Right renal pelvis (tissue), 4 donors: Measurements from ENCODE around the gene METTL13. TPM values are rescaled to one million over a fixed set of nuclear protein-coding genes. Genes with fewer than 3 reads are reported as not detected.
"Not testable (repeated sequence)": the region's sequence is repeated elsewhere in the genome, so short reads cannot be mapped to it uniquely, and the experiment has no call there.

Experiments used
- DNase-seq, 4 donors: peaks; one replicate each; pipeline ENCODE4 v3.0.0-alpha.2; 2013; ENCODE audit warnings: low read depth in 4 of 4, low spot score in 3 of 4, missing footprints in 1 of 4
- polyA plus RNA-seq, 4 donors: library from polyadenylated mRNA; unstranded; fragments of 120-200 nt; gene quantifications; one replicate each; pipeline ENCODE4 v1.2.1, GENCODE V29; 2013; ENCODE audit not compliant: insufficient read length in 4 of 4

The METTL13 gene
- polyA plus RNA-seq, 4 donors: 33.0 to 37.8 (median 37.6) TPM

GRCh38 chr1:171762143-171762563 lies 19.3 kb upstream of the METTL13 start:
- no peak for DNase-seq

DNA sequence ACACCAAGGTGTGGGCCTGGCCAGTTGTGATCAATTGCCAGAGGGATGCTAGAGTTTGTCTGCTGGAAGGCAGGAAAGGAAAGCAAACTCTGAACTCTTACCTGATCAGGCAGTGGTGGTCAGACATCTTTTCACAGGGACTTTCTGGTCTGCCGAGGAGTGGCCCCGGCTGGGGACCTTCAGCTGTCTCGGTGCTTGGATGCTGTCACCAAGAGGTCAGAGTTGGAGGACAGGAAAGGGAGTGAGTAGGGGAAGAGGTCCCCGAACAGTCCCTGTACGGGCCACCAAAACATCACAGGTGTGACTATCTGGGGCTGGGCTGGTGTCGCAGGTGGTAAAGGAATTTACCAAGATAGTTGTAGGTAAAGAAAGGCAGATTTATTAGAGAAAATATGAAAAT lies 17.7 kb upstream of the METTL13 start:
- no peak for DNase-seq

GRCh38 chr1:171769171-171769570 lies 12.3 kb upstream of the METTL13 start:
- DNase-seq: no peak

- DNase-seq: no peak
Measured at GRCh38 chr1:171769754-171770153, 11.7 kb upstream of the METTL13 start.

- no peak for DNase-seq
Measured at GRCh38 chr1:171772312-171772711, 9.1 kb upstream of the METTL13 start.

GRCh38 chr1:171780583-171781175 lies 781 bp upstream of the METTL13 start:
- no peak for DNase-seq

GRCh38 chr1:171783816-171784530 lies 2.5 kb downstream of the METTL13 start:
- DNase-seq: no peak

DNA sequence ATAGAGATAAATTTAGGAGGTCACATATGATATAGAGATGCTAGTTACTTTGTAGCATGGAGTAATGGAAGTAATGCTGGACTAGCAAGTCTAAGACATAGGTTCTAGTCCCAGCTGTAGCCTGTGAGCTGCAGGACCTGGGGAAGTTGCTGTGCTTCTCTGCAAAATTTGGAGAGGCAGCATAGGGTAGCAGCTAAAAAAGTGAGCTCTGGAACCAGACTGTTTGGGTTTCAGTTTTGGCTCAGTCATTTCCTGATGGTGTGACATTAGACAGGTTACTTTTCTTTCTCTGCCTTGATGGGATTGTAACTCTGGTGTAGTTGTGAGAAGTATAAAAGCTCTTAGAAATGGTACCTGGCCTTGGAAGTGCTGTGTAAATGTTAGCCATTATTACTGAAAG lies 3.3 kb downstream of the METTL13 start:
- DNase-seq: no peak

DNA sequence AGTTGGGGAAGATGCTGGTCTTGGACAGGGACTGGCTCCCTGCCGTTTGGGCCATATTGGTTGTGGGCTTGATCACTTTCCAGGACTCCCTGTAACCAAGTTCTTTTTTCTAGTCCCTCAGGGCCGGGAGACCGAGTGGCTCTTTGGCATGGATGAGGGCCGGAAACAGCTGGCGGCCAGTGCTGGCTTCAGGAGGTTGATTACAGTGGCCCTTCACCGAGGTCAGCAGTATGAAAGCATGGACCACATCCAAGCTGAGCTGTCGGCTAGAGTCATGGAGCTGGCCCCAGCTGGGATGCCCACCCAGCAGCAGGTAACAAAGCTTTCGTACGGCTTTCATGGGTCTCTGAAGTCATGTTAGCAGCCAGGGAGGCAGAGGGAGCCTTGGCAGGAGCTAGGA lies 4.3 kb downstream of the METTL13 start:
- DNase-seq: no peak

- DNase-seq: no peak
Measured at GRCh38 chr1:171786534-171786933, 5.1 kb downstream of the METTL13 start.

- DNase-seq: no peak
Measured at GRCh38 chr1:171787686-171788480, 6.4 kb downstream of the METTL13 start.

DNA sequence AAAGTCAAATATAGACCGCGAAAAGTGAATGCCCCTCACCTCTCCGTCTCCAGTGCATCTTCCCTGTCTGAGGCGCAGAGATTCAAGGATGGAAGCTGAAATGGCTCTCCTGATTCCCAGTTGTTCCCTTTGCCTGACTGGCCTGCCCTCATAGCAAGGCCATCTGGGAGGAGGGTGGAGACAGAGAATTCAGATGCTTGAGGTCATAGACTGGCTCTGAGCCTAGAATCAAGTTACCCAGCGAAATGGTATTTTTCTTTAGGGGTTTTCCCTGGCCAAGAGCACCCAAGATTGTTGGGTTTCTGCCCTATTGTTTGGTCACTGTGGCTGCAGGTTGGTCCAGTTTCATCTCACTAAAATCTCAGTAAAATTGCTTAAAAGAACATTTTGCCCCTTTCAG lies 7.2 kb downstream of the METTL13 start:
- DNase-seq: no peak

- DNase-seq: no peak
Measured at GRCh38 chr1:171790318-171790717, 8.9 kb downstream of the METTL13 start.

DNA sequence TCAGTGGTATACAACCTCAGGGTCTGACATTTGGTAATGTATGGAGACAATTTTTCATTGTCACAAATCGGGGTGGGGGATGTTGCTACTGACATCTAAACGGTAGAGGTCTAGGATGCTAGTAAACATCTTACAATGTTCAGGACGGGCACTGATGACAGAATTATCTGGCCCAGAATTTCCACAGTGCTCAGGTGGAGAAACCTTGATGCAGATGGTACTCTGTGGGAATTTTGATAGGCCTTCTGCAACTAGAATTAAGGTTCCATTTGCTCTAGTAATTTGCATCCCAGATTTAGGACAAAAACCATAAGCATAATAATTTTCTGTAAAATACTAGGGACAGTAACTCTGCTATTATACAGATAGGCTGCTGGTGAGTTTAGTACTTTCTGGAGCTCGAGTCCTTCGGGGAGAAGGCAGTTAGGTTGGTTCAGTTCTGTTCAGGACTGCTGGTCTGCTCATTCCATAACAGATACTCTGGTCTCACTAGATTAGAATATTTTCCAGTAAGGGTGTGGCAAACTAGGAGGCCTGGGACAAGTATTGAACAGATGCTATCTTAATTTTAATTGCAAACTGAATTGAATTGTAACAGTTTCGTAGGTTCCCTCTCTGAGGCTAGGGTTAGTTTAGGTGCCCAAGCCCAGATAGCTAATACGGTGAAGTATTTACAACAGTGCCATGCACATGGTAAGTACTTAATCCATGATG lies 11.4 kb downstream of the METTL13 start:
- no peak for DNase-seq

GRCh38 chr1:171793636-171794035 lies 12.2 kb downstream of the METTL13 start:
- no peak for DNase-seq

DNA sequence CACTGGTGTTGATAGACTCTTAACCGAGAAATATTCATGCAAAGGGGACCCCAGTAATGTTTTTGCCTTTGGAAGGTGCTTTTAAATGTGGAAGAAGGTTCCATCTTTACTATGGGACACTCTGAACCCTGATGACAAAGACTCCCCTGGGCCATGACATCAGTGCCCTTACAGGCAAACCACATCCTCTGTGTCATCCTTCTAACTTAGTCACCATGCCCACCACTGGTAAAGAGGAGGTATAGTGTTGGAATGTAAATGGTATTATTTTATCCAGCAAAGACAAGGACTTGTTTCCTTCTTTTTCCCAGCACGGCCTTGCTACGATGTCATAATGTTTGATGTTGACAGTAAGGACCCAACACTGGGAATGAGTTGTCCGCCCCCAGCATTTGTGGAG lies 12.6 kb downstream of the METTL13 start:
- DNase-seq: no peak

- no peak for DNase-seq
Measured at GRCh38 chr1:171796592-171796991, 15.1 kb downstream of the METTL13 start.

DNA sequence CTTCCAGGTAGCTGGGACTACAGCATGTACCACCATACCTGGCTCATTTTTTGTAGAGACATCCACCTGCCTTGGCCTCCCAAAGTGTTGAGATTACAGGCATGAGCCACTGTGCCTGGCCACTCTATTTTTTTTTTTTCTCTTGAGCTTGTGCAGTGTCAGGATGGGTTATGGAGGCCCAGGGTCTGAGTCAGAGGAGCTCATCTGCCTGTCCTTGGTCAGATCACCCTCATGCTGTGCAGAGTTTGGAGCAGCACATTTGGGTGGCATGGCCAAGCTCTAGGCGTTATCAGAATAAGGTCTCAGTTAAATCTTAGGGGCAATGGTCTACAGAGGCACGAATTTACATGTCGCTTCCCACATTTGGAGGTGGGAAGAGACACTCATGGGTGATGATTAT lies 16.9 kb downstream of the METTL13 start:
- no peak for DNase-seq

- DNase-seq: no peak
Measured at GRCh38 chr1:171798765-171799164, 17.3 kb downstream of the METTL13 start.

DNA sequence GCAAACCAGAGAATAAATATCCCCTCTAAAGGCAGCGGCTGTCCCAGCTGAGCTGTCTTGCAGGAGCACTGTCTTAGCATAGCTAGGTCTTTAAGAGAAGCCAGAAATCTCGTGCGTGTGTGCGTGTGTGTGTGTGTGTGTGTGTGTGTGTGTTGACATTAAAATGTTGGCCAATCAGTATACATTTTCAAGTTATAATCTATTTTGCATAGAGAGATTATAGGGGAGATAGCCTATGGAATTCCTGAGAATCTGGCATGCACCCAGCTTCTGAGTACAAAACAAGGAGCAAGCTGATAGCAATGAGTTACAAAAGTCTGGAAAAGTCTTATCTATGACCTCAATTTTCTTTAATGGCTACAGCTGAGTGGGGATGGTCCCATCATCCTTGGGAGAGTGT lies 17.7 kb downstream of the METTL13 start:
- DNase-seq: no peak

GRCh38 chr1:171799698-171800097 lies 18.2 kb downstream of the METTL13 start:
- DNase-seq: not testable (repeated sequence)
